HepG2 (cell line): ENCODE results near the gene SCYGR4. TPM values are rescaled to one million over a fixed set of nuclear protein-coding genes. Genes with fewer than 3 reads are reported as not detected.

Source experiments
- ATAC-seq: fragments of 200-7000 bp; cut with Tn5 transposase; 3 replicates; pipeline ENCODE4 v1.9.1; 2020; ENCODE audit warnings: mild to moderate bottlenecking, moderate library complexity
- BruUV-seq: library from RNA; stranded (reverse); fragments of 400-500 nt; replicated peaks from 2 replicates; lab custom pipeline; 2021; lab: Mats Ljungman, UMichigan
- CTCF ChIA-PET: fragments of 300-600 bp; formaldehyde crosslinking; extraction: SDS; loops from one replicate; lab custom pipeline; 2021; ENCODE audit warnings: low total read pairs, inconsistent platforms, low intra/inter-chr PET ratio; lab: Yijun Ruan, JAX
- POLR2A ChIA-PET: fragments of 350-600 bp; sonication (Branson Sonifier 250); formaldehyde crosslinking; loops from one replicate; lab custom pipeline; 2020; ENCODE audit warnings: antibody characterized with exemption, inconsistent platforms; lab: Yijun Ruan, JAX
- DNase-seq: peaks from one replicate; pipeline ENCODE4 v3.0.0-alpha.2; 2015; ENCODE audit warnings: low spot score
- FAIRE-seq: peaks from 3 replicates; lab custom pipeline; 2011; peaks lifted over from hg19 to GRCh38; lab: Jason Lieb, UNC
- H2AFZ ChIP-seq: one replicate; pipeline ENCODE4 v1.6.1; 2011; ENCODE audit warnings: low read length, inconsistent platforms
- H3K27ac ChIP-seq: fragments of 300-600 bp; 3 replicates; pipeline ENCODE4 v1.8.0; 2011; ENCODE audit warnings: mixed run types, mild to moderate bottlenecking, mixed read lengths, low read length, inconsistent platforms; ENCODE audit not compliant: insufficient read depth; ENCODE audit errors: extremely low read length
- H3K27me3 ChIP-seq, 2 experiments: fragments of 200-600 bp in 1 of 2; 2 replicates in 1 of 2; 3 replicates in 1 of 2; pipeline versions ENCODE4 v1.6.0 to v1.8.0; 2011; ENCODE audit warnings: low read length in 2 of 2, mild to moderate bottlenecking in 2 of 2, moderate library complexity in 2 of 2, inconsistent platforms in 1 of 2; ENCODE audit not compliant: insufficient read depth in 2 of 2, control insufficient read depth in 1 of 2
- H3K36me3 ChIP-seq, 2 experiments: fragments of 200-600 bp in 1 of 2; replicated peaks in 1 of 2; 2 replicates in 1 of 2; 3 replicates in 1 of 2; pipeline versions ENCODE4 v1.5.1 to v1.8.0; 2011; ENCODE audit warnings: low read length in 2 of 2, inconsistent platforms in 1 of 2; ENCODE audit not compliant: insufficient read depth in 2 of 2, control insufficient read depth in 1 of 2
- H3K4me1 ChIP-seq: 2 replicates; pipeline ENCODE4 v1.5.1; 2012; ENCODE audit warnings: low read length, inconsistent platforms; ENCODE audit not compliant: insufficient read depth
- H3K4me2 ChIP-seq: 2 replicates; pipeline ENCODE4 v1.6.0; 2011; ENCODE audit warnings: low read depth, low read length, inconsistent platforms
- H3K4me3 ChIP-seq, 3 experiments: fragments of 200-600 bp in 1 of 3; sonication (generic), shearing (Covaris generic) in 1 of 3; replicated peaks in 1 of 3; 2 replicates each; pipeline ENCODE4 v1.5.1; 2011 to 2016; ENCODE audit warnings: low read length in 3 of 3, inconsistent platforms in 2 of 3, low read depth in 2 of 3, mild to moderate bottlenecking in 2 of 3, control low read depth in 1 of 3, mixed read lengths in 1 of 3; ENCODE audit not compliant: insufficient read depth in 1 of 3
- H3K79me2 ChIP-seq: one replicate; pipeline ENCODE4 v1.6.1; 2011; ENCODE audit warnings: low read length, inconsistent platforms; ENCODE audit not compliant: insufficient read depth
- H3K9ac ChIP-seq: 2 replicates; pipeline ENCODE4 v1.6.0; 2011; ENCODE audit warnings: mild to moderate bottlenecking, low read depth, low read length, inconsistent platforms; ENCODE audit not compliant: insufficient read depth
- H3K9me3 ChIP-seq: 2 replicates; pipeline ENCODE4 v1.5.1; 2012; ENCODE audit warnings: mild to moderate bottlenecking, low read length
- H4K20me1 ChIP-seq: 2 replicates; pipeline ENCODE4 v1.6.0; 2011; ENCODE audit warnings: inconsistent platforms, mild to moderate bottlenecking, low read length, moderate library complexity; ENCODE audit not compliant: insufficient read depth
- JUND ChIP-seq: sonication (generic); formaldehyde crosslinking; IDR thresholded peaks from 2 replicates; pipeline ENCODE4 v1.8.0; 2022; ENCODE audit warnings: mild to moderate bottlenecking, missing genetic modification reagents
- PHF21A ChIP-seq: sonication (generic); formaldehyde crosslinking; IDR thresholded peaks from 2 replicates; pipeline ENCODE4 v1.5.0; 2020; ENCODE audit warnings: mild to moderate bottlenecking, missing genetic modification reagents
- POGK ChIP-seq: sonication (generic); formaldehyde crosslinking; conservative IDR thresholded peaks from 2 replicates; pipeline ENCODE4 v1.8.0; 2022; ENCODE audit warnings: mild to moderate bottlenecking, moderate library complexity, missing genetic modification reagents
- ZNF317 ChIP-seq: sonication (generic); formaldehyde crosslinking; IDR thresholded peaks from 2 replicates; pipeline ENCODE4 v1.5.0; 2020; ENCODE audit warnings: mild to moderate bottlenecking, missing genetic modification reagents
- ZNF780A ChIP-seq: sonication (generic); formaldehyde crosslinking; IDR thresholded peaks from 2 replicates; pipeline ENCODE4 v1.8.0; 2022; ENCODE audit warnings: mild to moderate bottlenecking, missing genetic modification reagents, moderate library complexity
- WGBS: methylation state at CpG from one replicate; pipeline ENCODE4 v1.1.6; 2017; ENCODE audit warnings: low lambda C conversion rate; 5-methylcytosine and 5-hydroxymethylcytosine counted together
- in situ Hi-C: cut with HindIII; loops from 2 replicates; pipeline ENCODE4 v1.10.0; 2017; ENCODE audit warnings: low pct_unique_long_range_greater_than_20kb; ENCODE audit not compliant: extremely low pct_ligation_motif_present
- intact Hi-C: fragments of 100-400 bp; cut with micrococcal nuclease; formaldehyde crosslinking; loops from one replicate; pipeline ENCODE4 v1.10.0; 2022; ENCODE audit not compliant: unreplicated experiment
- polyA plus RNA-seq, 8 experiments: library from polyadenylated mRNA; depleted of rRNA in 3 of 8; stranded (reverse) in 7 of 8; unstranded in 1 of 8; fragments of >200 nt; fragmentation: Illumina TruSeq in 4 of 8; extraction: Trizol in 4 of 8; gene quantifications; 2 replicates each; pipeline versions ENCODE4 v1.2.1 to v1.2.3, GENCODE V29; 2011 to 2016; ENCODE audit warnings: low read depth in 4 of 8, missing spikeins in 1 of 8, mixed read lengths in 1 of 8; ENCODE audit not compliant: insufficient read depth in 1 of 8
- total RNA-seq, 5 experiments: library from RNA; depleted of rRNA; stranded (reverse); fragments of >200 nt; fragmentation: Illumina TruSeq; extraction: Trizol; gene quantifications; 2 replicates each; pipeline ENCODE4 v1.2.3, GENCODE V29; 2016; ENCODE audit warnings: low read depth in 1 of 5
- TF ChIP-seq, protein P1 (sequence below): sonication (generic); formaldehyde crosslinking; IDR thresholded peaks from 2 replicates; pipeline ENCODE4 v1.4.0; 2020; ENCODE audit warnings: mild to moderate bottlenecking, missing genetic modification reagents
- TF ChIP-seq, protein P2 (sequence below): sonication (generic); formaldehyde crosslinking; IDR thresholded peaks from 2 replicates; pipeline ENCODE4 v1.8.0; 2022; ENCODE audit warnings: mild to moderate bottlenecking, missing genetic modification reagents, moderate library complexity

SCYGR4 gene
- total and polyA plus RNA-seq, 2 of the 13 experiments (the other 11 are each of a cell fraction or from before 2014, with no cell fraction given): not detected

- no peak for DNase-seq
- H3K27me3 ChIP-seq: peaks cover 0 to 11% of the 10 kb centered on the region in 2 experiments; a peak in 1 of 5 replicates
- no peak overlapping the region for H3K4me3 ChIP-seq
- intact Hi-C loops: no loop called here
- no peak overlapping the region for H3K9ac ChIP-seq
- ChIA-PET POLR2A (no interaction called here), CTCF (no interaction called here)
- no peaks in the 10 kb centered on the region for H3K79me2 ChIP-seq
- no peaks in the 10 kb centered on the region for H3K36me3 ChIP-seq
- no peaks in the 10 kb centered on the region for H3K9me3 ChIP-seq
- H2AFZ ChIP-seq: no peak overlapping the region
- no TSS peak for BruUV-seq
- ATAC-seq: no peak
- no peaks in the 10 kb centered on the region for H3K4me1 ChIP-seq
- no peak overlapping the region for H3K4me2 ChIP-seq
- TF ChIP-seq, protein P1, sequence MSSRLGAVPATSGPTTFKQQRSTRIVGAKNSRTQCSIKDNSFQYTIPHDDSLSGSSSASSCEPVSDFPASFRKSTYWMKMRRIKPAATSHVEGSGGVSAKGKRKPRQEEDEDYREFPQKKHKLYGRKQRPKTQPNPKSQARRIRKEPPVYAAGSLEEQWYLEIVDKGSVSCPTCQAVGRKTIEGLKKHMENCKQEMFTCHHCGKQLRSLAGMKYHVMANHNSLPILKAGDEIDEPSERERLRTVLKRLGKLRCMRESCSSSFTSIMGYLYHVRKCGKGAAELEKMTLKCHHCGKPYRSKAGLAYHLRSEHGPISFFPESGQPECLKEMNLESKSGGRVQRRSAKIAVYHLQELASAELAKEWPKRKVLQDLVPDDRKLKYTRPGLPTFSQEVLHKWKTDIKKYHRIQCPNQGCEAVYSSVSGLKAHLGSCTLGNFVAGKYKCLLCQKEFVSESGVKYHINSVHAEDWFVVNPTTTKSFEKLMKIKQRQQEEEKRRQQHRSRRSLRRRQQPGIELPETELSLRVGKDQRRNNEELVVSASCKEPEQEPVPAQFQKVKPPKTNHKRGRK (CRISPR knock-in tag): no peak
- TF ChIP-seq JUND (no peak), POGK (CRISPR knock-in tag) (no peak), ZNF317 (no peak), PHF21A (CRISPR knock-in tag) (no peak), ZNF780A (CRISPR knock-in tag) (no peak)
- TF ChIP-seq, protein P2, sequence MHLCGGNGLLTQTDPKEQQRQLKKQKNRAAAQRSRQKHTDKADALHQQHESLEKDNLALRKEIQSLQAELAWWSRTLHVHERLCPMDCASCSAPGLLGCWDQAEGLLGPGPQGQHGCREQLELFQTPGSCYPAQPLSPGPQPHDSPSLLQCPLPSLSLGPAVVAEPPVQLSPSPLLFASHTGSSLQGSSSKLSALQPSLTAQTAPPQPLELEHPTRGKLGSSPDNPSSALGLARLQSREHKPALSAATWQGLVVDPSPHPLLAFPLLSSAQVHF (CRISPR knock-in tag): no peak
- WGBS: 14% methylated on average over 2 of the region's 2 CpGs
- in situ Hi-C loops: no loop called here
- no peak overlapping the region for H3K27ac ChIP-seq
- FAIRE-seq: no peak
- H4K20me1 ChIP-seq: no peaks in the 10 kb centered on the region
These were observed 8.1 kb downstream of the SCYGR4 start for GRCh38 chr2:227625420-227625819.
